ELF-1 (cell line): ENCODE measurements around the gene VPS4A.

ENCODE experiments used
- DNase-seq: peaks from one replicate; pipeline ENCODE4 v3.0.0-alpha.2; 2016; ENCODE audit warnings: low read depth, low spot score

Gene VPS4A

DNA sequence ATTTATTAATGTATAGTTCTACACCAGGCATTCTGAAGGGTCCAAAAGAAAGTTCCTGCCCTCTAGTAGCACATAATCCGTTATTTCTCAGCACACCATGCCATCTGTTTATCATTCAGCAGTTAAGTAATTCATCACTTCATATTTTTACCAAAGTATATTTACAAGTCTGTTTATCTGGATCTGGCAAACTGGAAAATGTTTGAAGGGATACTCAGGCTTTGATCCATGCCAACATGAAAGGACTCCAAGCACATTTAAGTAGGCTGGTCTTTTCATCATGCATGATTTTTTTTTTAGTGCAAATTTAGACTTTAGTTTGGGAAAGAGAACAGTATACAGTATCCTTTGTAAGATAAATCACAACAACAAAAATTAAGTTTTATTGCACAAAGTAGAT lies 4.1 kb upstream of the VPS4A start:
- no peak for DNase-seq

- DNase-seq: no peak
Observed at GRCh38 chr16:69307856-69308255, 3.3 kb upstream of the VPS4A start.

DNA sequence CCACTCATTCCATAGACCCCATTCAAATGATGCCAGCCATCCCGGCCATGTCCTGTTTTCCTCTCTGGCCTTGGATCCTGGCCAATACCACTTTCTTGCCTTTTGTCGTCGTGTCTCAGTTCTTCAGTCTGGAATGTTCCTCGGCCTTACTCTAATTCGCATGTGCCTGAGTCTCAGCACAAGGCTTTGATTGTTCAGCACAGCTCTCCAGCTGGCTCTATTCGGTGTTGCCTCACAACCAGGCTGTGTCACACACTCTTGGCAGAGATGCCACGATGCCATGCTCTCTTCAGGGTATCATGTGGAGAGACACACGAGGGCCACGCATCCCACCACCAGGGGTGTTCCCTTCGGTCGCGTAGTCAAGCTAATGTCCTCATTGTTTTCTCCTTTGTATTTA lies 1.8 kb upstream of the VPS4A start:
- no peak for DNase-seq

GRCh38 chr16:69311533-69312387 lies 610 bp downstream of the VPS4A start:
- DNase-seq: peak; percentile 51

DNA sequence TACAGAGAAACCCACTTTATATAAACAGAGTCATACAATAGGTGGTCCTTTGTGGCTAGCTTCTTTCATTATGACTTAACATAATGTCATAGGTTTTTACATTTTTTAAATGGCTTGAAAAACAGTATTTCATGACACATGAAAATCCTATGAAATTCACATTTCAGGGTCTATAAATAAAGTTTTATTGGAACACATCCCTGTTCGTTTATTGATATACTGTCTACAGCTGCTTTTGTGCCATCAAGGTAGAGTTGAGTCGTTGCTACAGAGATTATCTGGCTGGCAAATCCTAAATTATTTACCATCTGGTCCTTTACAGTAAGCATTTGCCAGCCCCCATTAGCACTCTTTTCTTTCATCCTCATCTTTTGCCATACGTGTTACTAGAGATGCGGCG lies 2.3 kb downstream of the VPS4A start:
- DNase-seq: no peak

GRCh38 chr16:69314534-69314933 lies 3.4 kb downstream of the VPS4A start:
- DNase-seq: no peak

DNA sequence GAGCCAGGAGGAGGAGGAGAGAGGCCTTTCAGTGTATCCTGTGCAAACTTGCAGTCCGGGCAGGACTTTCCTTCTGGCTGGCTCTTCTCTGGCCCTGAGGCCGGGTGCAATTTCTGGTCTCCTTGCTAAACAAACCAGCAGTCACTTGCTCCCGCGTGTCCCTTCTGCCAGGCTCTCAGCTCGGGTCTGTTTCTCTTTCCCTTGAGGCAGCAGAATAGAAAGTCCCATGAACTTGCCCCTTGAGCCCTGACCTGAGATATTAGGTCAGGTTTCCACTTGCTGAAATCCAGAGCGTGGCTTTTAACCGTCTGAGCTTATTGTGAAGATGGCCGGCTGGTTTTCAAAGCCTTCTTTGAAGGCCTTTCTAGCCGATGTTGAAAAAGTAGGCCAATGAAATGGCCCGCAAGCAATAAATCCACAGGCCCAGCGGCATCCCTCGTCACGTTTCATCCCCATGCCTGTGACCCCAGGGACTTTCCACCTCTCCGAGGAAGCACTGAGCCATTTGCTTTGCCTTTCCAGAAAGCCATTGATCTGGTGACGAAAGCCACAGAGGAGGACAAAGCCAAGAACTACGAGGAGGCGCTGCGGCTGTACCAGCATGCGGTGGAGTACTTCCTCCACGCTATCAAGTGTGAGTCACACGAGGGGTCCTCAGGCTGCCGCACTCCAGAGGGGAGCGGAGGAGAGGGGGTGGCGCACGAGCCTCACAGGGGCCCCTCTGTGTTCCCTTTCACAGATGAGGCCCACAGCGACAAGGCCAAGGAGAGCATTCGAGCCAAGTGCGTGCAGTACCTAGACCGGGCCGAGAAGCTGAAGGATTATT lies 4.5 kb downstream of the VPS4A start:
- no peak for DNase-seq

DNA sequence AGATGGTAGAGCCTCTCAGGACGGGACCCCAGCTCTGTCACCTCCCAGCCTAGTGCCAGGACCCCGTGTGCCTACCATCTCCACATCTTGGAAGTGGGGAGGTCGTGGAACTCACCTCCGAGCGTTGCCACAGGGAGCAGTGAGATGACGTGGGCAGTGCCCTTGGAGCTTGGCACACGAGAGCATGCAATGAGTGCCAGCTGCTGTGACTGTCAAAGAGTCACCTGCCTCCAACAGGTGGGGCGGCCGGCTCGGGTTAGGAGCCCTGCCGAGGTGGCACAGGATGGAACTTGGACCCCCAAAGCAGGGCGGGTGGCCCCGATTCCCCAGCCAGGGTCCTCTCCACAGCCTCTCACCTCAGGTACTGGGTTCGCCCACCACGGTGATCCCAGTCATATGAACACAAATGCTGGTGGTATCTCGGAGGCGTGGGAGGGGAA lies 5.5 kb downstream of the VPS4A start:
- DNase-seq: no peak

GRCh38 chr16:69318177-69318910 lies 7.2 kb downstream of the VPS4A start:
- no peak for DNase-seq

GRCh38 chr16:69318911-69319289 lies 7.8 kb downstream of the VPS4A start:
- no peak for DNase-seq

DNA sequence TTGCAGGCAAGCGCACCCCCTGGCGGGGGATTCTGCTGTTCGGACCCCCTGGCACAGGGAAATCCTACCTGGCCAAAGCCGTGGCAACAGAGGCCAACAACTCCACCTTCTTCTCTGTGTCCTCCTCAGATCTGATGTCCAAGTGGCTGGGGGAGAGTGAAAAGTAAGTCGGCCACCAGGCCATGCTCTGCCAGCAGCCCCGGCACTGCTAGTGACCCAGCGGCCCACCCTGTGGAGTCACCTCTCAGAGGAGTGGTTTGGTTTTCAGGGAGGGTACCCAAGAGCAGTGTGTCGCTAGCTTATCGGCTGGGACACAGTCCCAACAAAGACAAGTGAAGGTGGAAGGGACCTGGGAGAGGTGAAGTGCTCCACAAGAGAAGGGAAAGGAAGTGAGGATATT lies 8.2 kb downstream of the VPS4A start:
- DNase-seq: no peak

GRCh38 chr16:69319826-69320739 lies 8.9 kb downstream of the VPS4A start:
- no peak for DNase-seq

GRCh38 chr16:69320740-69321073 lies 9.6 kb downstream of the VPS4A start:
- no peak for DNase-seq

- DNase-seq: no peak
Observed at GRCh38 chr16:69321080-69321479, 9.9 kb downstream of the VPS4A start.

- DNase-seq: no peak
Observed at GRCh38 chr16:69322343-69322742, 11.2 kb downstream of the VPS4A start.

GRCh38 chr16:69323415-69323814 lies 12.3 kb downstream of the VPS4A start:
- DNase-seq: no peak

DNA sequence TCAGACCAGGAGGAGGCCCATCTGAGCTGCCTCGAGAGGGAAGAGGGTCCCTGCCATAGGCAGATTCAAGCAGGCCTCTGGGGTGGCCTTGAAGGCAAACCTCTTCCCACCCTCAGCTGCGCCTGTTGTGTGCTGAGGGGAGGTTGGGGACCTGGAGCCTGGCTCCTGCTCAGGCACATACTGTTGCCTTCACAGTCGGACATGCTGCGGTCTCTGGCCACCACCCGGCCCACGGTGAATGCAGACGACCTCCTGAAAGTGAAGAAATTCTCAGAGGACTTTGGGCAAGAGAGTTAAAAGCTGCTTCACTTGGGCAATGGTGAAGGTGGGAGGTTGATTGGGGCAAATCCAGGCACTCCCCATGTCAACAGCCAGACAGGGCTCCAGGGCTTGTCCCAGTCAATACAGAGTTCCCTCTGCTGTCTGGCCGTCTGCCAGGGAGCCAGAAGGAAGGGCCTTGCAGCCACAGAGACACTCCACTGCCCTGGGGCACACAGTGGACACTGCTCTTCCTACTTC lies 12.9 kb downstream of the VPS4A start:
- no peak for DNase-seq

GRCh38 chr16:69324585-69325253 lies 13.6 kb downstream of the VPS4A start:
- no peak for DNase-seq

- no peak for DNase-seq
Observed at GRCh38 chr16:69325784-69326171, 14.6 kb downstream of the VPS4A start.

DNA sequence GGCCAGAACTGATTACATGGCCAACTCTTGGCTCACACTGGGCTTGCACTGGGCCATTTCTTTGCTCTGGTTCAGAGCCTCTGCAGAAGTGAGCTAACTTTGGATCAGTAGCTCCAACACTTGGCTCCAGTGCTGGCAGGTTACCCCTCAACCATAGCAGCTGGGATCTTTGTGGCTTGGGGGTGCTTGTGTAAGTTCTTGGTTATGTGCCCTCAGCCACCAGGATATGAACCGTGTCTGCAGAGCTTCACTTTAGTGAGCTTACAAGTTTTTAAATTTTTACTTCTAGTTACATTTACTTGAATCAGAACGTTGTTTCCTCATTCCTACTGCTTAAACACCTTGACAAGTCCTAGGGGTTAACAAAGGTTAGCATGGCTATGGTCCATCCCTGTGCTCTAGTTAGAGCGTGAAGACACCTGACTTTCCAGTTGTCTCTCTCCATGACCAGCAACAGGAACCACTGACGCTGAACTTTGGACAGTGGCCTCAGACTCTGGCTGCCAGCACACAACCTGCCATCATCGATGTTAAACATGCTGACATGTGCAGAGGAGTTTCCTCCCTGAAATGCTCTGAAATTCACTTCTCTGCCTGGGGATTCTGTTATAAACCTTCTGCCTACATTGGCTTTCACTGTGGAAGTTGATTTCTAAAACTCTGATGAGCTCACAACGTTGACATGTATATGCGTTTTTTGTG lies 15.2 kb downstream of the VPS4A start:
- no peak for DNase-seq
